ENCODE measurements around the gene CIROP. TPM values are rescaled to one million over a fixed set of nuclear protein-coding genes. Genes with fewer than 3 reads are reported as not detected.
"Not testable (repeated sequence)": the region's sequence is repeated elsewhere in the genome, so short reads cannot be mapped to it uniquely, and the experiment has no call there.

CIROP gene
- total RNA-seq, 1 experiment from 2014 or later, result not detected

GRCh38 chr14:23109769-23110168 is 5.0 kb upstream of the CIROP start:
- Histone ChIP-seq H2AK5ac (ENCODE audit: insufficient read length, low read length) (no peak overlapping the region), H2BK12ac (ENCODE audit: insufficient read length, low read depth, low read length) (no peak overlapping the region), H2BK15ac (ENCODE audit: low read depth, low read length) (no peak overlapping the region), H3K4me2 (ENCODE audit: insufficient read depth, insufficient read length, low read length) (no peak overlapping the region), H3K9me3 (ENCODE audit: control insufficient read depth, low read depth, low read length) (no peaks in the 10 kb centered on the region), H3K4me1 (ENCODE audit: insufficient read depth, low read length) (peaks cover 2% of the 10 kb centered on the region; the same call in 1 of the 2 replicates), H4K91ac (ENCODE audit: insufficient read length, low read depth, low read length) (no peak overlapping the region), H3K4ac (ENCODE audit: low read depth, low read length) (no peak overlapping the region), H3K27me3 (ENCODE audit: insufficient read depth, low read length) (no peaks in the 10 kb centered on the region), H3T11ph (ENCODE audit: low read length) (no peak overlapping the region), H3K79me1 (ENCODE audit: insufficient read depth, low read depth, low read length, poor library complexity, severe bottlenecking) (no peaks in the 10 kb centered on the region), H2BK20ac (ENCODE audit: low read depth, low read length, poor library complexity, severe bottlenecking) (no peak overlapping the region), H3K79me2 (ENCODE audit: insufficient read depth, low read length) (no peaks in the 10 kb centered on the region), H3K14ac (ENCODE audit: insufficient read depth, low read length) (no peak overlapping the region), H2BK120ac (ENCODE audit: low read depth, low read length, poor library complexity, severe bottlenecking) (no peak overlapping the region), H3K9ac (ENCODE audit: extremely low read depth, insufficient read length, low read length) (no peak overlapping the region), H2BK5ac (ENCODE audit: insufficient read length, low read length) (no peak overlapping the region), H4K20me1 (ENCODE audit: control insufficient read depth, insufficient read depth, insufficient read length) (no peaks in the 10 kb centered on the region), H3K56ac (ENCODE audit: insufficient read length, low read depth, low read length) (no peak overlapping the region), H3K23ac (ENCODE audit: insufficient read length, low read depth, low read length) (no peak overlapping the region), H3K23me2 (ENCODE audit: insufficient read length, low read depth, low read length, poor library complexity, severe bottlenecking) (no peaks in the 10 kb centered on the region), H4K5ac (ENCODE audit: insufficient read length, low read depth, low read length) (no peak overlapping the region), H4K8ac (replicated peaks; ENCODE audit: insufficient read length, low read depth, low read length) (no peak overlapping the region), H3K18ac (ENCODE audit: insufficient read length, low read depth, low read length) (no peak overlapping the region), H2AFZ (ENCODE audit: low read length) (no peak overlapping the region), H3K27ac (ENCODE audit: insufficient read length, low read depth, low read length) (no peak overlapping the region)
- Mint-ChIP-seq H3K36me3 (ENCODE audit: insufficient read depth in 1 of 3, low read depth in 3 of 3) (peaks cover 0 to 3% (median 0%) of the 10 kb centered on the region in 3 experiments; a peak in 1 of 7 replicates), H3K27me3 (ENCODE audit: low read depth) (peaks cover 13% of the 10 kb centered on the region), H3K4me1 (peaks cover 33 to 34% of the 10 kb centered on the region in 2 experiments), H3K4me3 (no peak overlapping the region), H3K9me3 (peaks cover 8 to 9% of the 10 kb centered on the region in 2 experiments), H3K27ac (no peak overlapping the region)
- no peak for DNase-seq
- TF ChIP-seq CTCF (conservative IDR thresholded peaks at IDR 0.05), result no peak
- no CpG with 5 or more reads among the region's 1 CpG for WGBS (ENCODE audit: extremely low coverage, insufficient read length, low lambda C conversion rate)

GRCh38 chr14:23108169-23108568 is 3.4 kb upstream of the CIROP start:
- H3K56ac ChIP-seq (ENCODE audit: insufficient read length, low read depth, low read length); H3K79me2 ChIP-seq (ENCODE audit: insufficient read depth, low read length); H4K20me1 ChIP-seq (ENCODE audit: control insufficient read depth, insufficient read depth, insufficient read length); H3K4me3 Mint-ChIP-seq; H3K9me3 ChIP-seq (ENCODE audit: control insufficient read depth, low read depth, low read length); H2BK15ac ChIP-seq (ENCODE audit: low read depth, low read length); H3K27me3 ChIP-seq (ENCODE audit: insufficient read depth, low read length); H4K8ac ChIP-seq (replicated peaks; ENCODE audit: insufficient read length, low read depth, low read length); H3K27ac ChIP-seq (ENCODE audit: insufficient read length, low read depth, low read length); H3K9ac ChIP-seq (ENCODE audit: extremely low read depth, insufficient read length, low read length); H2AFZ ChIP-seq (ENCODE audit: low read length); H3K4ac ChIP-seq (ENCODE audit: low read depth, low read length); H3K9me3 Mint-ChIP-seq; H3K4me1 ChIP-seq (ENCODE audit: insufficient read depth, low read length); H2AK5ac ChIP-seq (ENCODE audit: insufficient read length, low read length); H2BK12ac ChIP-seq (ENCODE audit: insufficient read length, low read depth, low read length); H3K79me1 ChIP-seq (ENCODE audit: insufficient read depth, low read depth, low read length, poor library complexity, severe bottlenecking); H3K4me2 ChIP-seq (ENCODE audit: insufficient read depth, insufficient read length, low read length); H3K14ac ChIP-seq (ENCODE audit: insufficient read depth, low read length); H3K23me2 ChIP-seq (ENCODE audit: insufficient read length, low read depth, low read length, poor library complexity, severe bottlenecking); H3K23ac ChIP-seq (ENCODE audit: insufficient read length, low read depth, low read length); H2BK5ac ChIP-seq (ENCODE audit: insufficient read length, low read length); H4K91ac ChIP-seq (ENCODE audit: insufficient read length, low read depth, low read length); H3K18ac ChIP-seq (ENCODE audit: insufficient read length, low read depth, low read length); H2BK20ac ChIP-seq (ENCODE audit: low read depth, low read length, poor library complexity, severe bottlenecking); H3K27ac Mint-ChIP-seq; H3K36me3 Mint-ChIP-seq (ENCODE audit: insufficient read depth in 1 of 3, low read depth in 3 of 3); H3T11ph ChIP-seq (ENCODE audit: low read length); H2BK120ac ChIP-seq (ENCODE audit: low read depth, low read length, poor library complexity, severe bottlenecking); H4K5ac ChIP-seq (ENCODE audit: insufficient read length, low read depth, low read length): not testable (repeated sequence)
- Mint-ChIP-seq H3K27me3 (ENCODE audit: low read depth) (peaks cover 20% of the 10 kb centered on the region), H3K4me1 (peaks cover 29 to 30% of the 10 kb centered on the region in 2 experiments)
- WGBS (ENCODE audit: extremely low coverage, insufficient read length, low lambda C conversion rate), result no CpG with 5 or more reads among the region's 24 CpGs
- DNase-seq, result peak; percentile 71

All from H9 (cell line).